GM19240 (cell line): ENCODE results near the gene LOXL4.

ENCODE experiments used
- DNase-seq: peaks from one replicate; pipeline ENCODE4 v3.0.0; 2011; ENCODE audit warnings: low spot score; ENCODE audit not compliant: insufficient read length

LOXL4 gene

GRCh38 chr10:98267894-98268693 is at the start of gene LOXL4:
Gene LOXL4 (minus strand): TSS chr10:98268194. CDS start chr10:98263019, 5,175 bp downstream.
- no peak for DNase-seq

GRCh38 chr10:98316661-98317060 is 48.7 kb upstream of the LOXL4 start:
- DNase-seq, result no peak

DNA sequence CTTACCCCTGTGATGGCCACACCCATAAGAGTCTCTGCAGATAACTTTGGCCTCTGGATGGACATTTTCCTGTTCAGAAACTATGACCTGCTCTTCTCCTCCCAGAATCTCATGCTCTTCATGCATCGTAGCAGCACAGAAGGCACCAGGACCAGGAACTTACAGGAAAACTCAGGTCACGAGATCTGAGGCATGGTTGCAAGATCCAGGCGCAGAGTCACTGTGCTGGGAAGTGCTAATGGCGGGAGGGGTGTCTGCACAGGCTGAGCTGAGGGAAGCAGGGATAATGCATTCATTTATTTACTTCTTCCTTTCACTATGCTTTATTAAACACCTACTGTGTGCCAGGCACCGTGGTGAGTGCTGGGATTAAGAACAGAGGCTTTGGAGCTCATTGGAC is 48.2 kb upstream of the LOXL4 start:
- no peak for DNase-seq

- no peak for DNase-seq
Observed at GRCh38 chr10:98314532-98315284, 46.7 kb upstream of the LOXL4 start.

DNA sequence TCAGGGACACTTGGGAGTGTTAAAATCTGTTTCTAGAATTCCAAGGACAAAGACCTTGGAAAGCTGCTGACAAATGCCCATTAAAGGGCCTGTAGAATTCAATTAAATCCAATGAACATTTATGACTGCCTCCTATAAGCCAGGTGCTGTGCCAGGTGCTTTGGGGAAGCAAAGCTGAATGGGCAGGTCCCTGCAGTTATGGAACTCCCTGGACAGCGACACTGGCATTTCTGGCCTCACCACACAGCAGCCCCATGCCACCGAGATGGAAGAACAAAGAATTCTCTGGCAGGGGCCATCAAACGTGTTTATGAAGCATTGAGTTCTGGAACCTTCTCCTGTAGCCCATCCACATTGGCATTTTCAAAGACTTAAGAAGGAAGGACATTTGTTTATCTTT is 45.6 kb upstream of the LOXL4 start:
- DNase-seq, result no peak

- DNase-seq, result no peak
Observed at GRCh38 chr10:98312822-98313221, 44.8 kb upstream of the LOXL4 start.

- no peak for DNase-seq
Observed at GRCh38 chr10:98312349-98312748, 44.4 kb upstream of the LOXL4 start.

DNA sequence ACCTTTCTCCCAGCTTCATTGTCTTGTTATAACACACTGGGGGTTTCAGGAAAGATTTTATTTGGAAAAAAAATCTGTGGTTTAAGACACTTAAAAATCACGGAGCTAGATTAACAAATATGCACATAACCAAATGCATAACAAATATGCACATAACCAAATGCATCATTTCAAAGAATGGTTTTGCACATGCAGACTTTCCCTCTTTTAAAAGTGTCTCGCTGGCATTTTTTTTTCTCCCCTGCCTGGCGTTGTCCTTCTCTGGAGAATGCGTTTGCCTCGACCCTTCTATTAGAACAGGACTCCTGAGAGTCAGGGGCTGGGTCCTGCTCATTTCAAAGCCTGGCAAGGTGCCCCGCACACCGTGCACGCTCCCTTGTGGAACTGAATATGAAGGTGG is 42.7 kb upstream of the LOXL4 start:
- DNase-seq, result no peak

- DNase-seq, result no peak
Observed at GRCh38 chr10:98309366-98310355, 41.7 kb upstream of the LOXL4 start.

- DNase-seq, result no peak
Observed at GRCh38 chr10:98308669-98309365, 40.8 kb upstream of the LOXL4 start.

DNA sequence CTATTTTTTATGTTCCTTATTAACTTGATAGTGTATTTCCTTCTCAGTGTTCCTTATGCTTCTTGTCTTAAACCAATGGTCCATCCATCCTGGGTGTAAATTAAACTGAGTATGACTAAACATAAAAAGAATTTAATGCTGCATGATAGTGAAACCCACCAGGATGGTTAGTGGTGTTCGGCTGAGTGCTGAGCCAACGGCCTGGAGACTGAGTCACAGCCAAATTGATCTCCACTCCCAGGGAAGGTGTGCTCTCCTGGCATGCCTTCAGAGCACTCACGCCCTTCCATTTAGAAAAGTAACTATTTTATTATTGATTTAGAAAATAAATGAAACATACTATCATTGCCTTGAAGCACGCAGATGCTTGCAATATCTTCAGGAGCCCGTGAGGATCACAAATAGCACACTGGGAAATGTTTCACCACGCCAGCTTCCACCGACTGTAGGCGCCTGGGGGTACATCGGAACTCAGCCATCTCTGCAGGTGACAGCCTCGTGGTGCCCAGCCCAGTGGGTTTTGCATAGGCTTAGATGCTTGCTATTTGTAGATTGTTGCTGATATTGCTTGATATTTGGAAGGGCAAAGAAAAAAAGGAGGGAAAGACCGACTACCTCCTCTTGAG is 40.0 kb upstream of the LOXL4 start:
- DNase-seq, result no peak

DNA sequence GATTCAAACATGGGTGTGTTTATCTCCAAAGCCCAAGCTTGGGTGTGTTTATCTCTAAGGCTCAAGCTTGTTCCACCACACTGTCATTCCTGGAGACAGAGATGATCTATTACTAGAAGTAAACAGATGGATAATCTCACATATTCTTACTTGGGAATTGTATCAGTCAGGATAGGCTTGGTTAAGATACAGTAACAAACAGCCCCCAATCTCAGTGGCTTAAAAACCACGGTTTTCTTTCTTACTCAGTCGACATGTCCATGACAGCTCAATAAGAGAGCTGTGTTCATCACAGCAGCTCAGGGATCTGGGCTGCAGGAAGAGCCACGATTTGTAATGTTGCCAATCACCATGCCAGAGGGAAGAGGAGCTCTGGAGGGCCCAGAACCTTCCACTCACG is 38.5 kb upstream of the LOXL4 start:
- no peak for DNase-seq

DNA sequence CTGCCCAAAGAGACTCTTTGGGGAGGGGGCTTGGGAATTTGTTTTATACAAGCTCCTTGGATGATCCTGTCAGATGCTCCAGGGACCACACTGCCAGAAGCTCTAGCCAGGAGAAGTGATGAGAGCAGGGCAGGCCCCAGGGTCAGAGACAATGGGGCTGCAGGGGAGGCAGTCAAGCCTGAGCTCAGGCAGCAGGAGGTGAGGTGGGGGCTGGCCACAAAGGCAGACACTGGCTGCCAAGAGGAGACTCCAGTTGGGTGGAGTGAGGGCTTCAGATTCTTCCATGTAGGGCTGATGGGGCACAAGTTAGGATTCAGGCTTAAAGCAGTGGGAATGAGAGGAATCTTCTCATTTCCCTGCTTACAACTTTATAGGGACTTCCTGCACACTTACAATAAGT is 35.6 kb upstream of the LOXL4 start:
- no peak for DNase-seq

- no peak for DNase-seq
Observed at GRCh38 chr10:98302741-98303365, 34.9 kb upstream of the LOXL4 start.

DNA sequence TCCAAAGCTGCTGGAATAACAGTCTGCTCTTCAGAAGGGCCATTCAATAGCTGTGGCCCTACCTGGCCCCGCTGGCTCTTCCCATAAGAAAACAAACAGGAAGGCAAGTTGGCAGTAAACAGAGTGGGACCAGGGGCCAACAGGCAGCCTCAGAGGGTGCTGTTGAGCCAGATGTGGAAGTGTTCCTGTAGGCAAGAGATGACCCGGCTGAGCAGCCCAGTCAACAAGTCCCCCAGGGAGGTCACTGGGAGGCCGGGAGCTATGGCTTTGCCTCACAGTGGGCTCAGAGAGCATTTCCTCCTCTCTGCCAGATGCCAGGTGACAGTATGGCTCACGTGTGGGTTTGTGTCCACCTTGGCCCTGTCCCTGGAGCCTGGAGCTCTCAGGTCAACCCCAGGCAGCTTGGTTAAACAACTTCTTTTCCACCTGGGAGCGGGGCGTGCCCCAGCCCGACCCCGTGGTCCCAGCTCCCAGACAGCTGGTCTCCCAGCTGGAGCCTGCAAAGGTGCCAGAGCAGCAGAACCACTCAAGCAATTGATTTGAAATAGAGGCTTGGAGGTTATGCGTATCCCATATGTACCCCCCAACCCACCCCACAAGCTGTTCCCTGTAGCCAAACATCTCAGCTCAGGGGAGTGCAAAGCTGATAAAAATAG is 33.8 kb upstream of the LOXL4 start:
- DNase-seq, result no peak

- DNase-seq, result no peak
Observed at GRCh38 chr10:98300526-98301229, 32.7 kb upstream of the LOXL4 start.

GRCh38 chr10:98299341-98299740 is 31.3 kb upstream of the LOXL4 start:
- DNase-seq, result no peak

GRCh38 chr10:98296524-98296923 is 28.5 kb upstream of the LOXL4 start:
- no peak for DNase-seq

- no peak for DNase-seq
Observed at GRCh38 chr10:98295907-98296306, 27.9 kb upstream of the LOXL4 start.
